IgD-negative memory B cell (primary cell): ENCODE measurements around the gene EFCC1. TPM values are rescaled to one million over a fixed set of nuclear protein-coding genes. Genes with fewer than 3 reads are reported as not detected.

Experiments
- H3K27ac Mint-ChIP-seq, 3 donors: one replicate each; pipeline ENCODE4 v1.8.0; 2020 to 2022; ENCODE audit warnings: mild to moderate bottlenecking in 3 of 3, mixed read lengths in 3 of 3, moderate library complexity in 1 of 3
- H3K27me3 Mint-ChIP-seq: one replicate; pipeline ENCODE4 v1.8.0; 2021; ENCODE audit warnings: mixed read lengths
- H3K36me3 Mint-ChIP-seq: one replicate; pipeline ENCODE4 v1.8.0; 2020; ENCODE audit warnings: mild to moderate bottlenecking, mixed read lengths
- H3K4me1 Mint-ChIP-seq, 3 donors: one replicate each; pipeline ENCODE4 v1.8.0; 2020 to 2022; ENCODE audit warnings: mixed read lengths in 3 of 3, mild to moderate bottlenecking in 1 of 3
- H3K4me3 Mint-ChIP-seq, 4 donors: one replicate each; pipeline ENCODE4 v1.8.0; 2020 to 2022; ENCODE audit warnings: mild to moderate bottlenecking in 4 of 4, mixed read lengths in 4 of 4, moderate library complexity in 3 of 4
- H3K9me3 Mint-ChIP-seq, 3 donors: one replicate each; pipeline ENCODE4 v1.8.0; 2020 to 2021; ENCODE audit warnings: mixed read lengths in 3 of 3, mild to moderate bottlenecking in 1 of 3
- polyA plus RNA-seq: library from polyadenylated mRNA; unstranded; fragments of 300-500 nt; fragmentation: Illumina TruSeq; gene quantifications from one replicate; pipeline ENCODE4 v1.2.3, GENCODE V29; 2021

EFCC1 gene
- polyA plus RNA-seq, 1 donor from 2014 or later: not detected

DNA sequence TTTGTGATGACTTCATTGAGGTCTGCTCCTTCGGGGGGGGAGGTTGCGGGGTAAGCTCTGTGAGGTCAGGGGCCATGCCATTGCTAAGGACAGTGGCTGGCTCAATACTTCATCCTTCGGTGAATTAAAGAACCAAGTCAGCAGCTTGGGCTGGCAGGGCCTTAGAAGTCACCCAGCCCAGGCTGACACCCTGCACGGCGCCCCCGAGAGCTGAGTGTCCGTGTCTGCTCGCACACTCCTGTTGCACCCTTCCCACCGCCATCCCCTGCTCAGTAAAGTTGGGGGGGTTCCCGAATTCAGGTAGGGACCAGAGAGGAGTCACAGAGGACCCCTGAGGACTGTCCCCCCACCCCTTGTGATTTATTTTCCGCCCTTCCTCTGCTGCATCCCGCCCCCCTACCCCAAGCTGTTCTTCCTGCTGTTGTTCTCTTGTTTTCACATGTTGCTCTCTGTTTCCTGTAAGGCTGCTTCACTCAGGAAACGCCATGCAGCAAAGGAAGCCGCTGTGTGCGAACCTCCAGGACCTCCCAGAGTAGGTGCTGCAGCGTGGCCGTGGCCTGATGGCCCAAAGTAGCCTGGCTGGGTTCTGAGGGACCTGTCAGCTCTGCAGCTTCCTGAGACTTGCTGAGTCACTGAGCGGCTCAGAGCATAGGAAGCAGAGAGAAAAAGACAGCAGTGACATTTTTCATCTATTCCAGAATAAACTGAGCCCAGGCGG, 14.4 kb downstream of the EFCC1 start:
- no peaks in the 10 kb centered on the region for H3K27me3 Mint-ChIP-seq
- peak overlapping the region in 3 of 4 donors; percentile 67 to 89 (median 86) for H3K4me3 Mint-ChIP-seq
- peaks cover 0 to 3% (median 0%) of the 10 kb centered on the region in 3 donors for H3K9me3 Mint-ChIP-seq
- no peaks in the 10 kb centered on the region for H3K36me3 Mint-ChIP-seq
- peaks cover 31 to 37% (median 33%) of the 10 kb centered on the region in 3 donors for H3K4me1 Mint-ChIP-seq
- peak overlapping the region; percentile 89 to 99 (median 98) for H3K27ac Mint-ChIP-seq

DNA sequence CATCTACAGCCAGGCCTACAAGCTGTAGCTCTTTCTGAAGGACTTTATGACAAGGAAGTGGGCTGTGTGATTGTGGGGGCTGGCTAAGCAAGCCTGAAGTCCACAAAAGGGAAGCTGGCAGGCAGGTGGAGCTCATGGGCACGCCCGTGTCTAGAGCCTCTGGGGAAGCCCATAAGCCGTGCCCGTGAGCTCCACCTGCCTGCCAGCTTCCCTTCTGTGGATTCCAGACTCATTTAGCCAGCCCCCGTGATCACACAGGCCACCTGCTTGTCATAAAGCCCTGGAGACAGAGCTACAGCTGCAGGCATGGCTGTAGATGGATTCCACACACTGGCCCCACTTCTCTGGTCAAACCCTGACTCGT, 15.2 kb downstream of the EFCC1 start:
- Mint-ChIP-seq H3K27me3 (no peaks in the 10 kb centered on the region), H3K4me1 (peaks cover 31 to 37% (median 33%) of the 10 kb centered on the region in 3 donors), H3K27ac (peak overlapping the region; percentile 89 to 99 (median 98)), H3K9me3 (peaks cover 0 to 3% (median 0%) of the 10 kb centered on the region in 3 donors), H3K36me3 (no peaks in the 10 kb centered on the region), H3K4me3 (peak overlapping the region in 3 of 4 donors; percentile 67 to 89 (median 86))

DNA sequence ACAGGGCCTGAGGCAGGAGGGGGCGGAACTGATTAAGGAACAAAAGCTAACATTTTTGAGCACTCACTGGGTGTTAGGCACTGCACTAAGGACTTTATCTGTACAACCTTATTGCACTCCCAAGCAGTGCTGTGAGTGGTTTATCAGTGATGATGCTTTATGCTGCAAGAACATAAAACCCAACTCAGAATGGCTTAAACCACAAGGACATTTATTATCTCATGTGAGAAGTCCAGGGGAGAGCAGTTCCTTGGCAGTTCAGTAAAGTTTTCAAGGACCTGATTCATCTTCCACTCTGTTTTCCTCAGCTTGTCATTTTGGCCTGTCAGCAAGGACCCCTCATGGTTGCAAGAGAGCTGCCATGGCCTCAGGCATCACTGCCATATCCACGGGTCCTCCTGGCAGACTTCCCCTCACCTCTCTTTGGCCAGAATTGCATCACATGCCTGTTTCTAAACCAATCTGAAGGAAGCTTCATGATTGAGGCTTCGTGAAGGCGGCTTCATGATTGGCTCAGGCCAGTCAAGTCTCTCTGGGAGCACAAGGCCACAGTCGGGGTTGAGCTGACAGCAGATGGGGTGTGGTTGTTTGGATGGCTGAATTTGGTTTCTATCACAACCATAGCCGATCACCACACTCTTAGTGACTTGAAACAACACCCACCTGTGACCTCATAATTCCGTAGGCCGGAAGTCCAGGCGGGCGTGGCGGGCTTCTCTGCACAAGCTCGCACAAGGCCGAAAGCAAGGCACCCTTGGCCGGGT, 15.8 kb downstream of the EFCC1 start:
- Mint-ChIP-seq H3K4me3 (peak overlapping the region; percentile 61 to 86 (median 67)), H3K4me1 (peaks cover 33 to 37% (median 35%) of the 10 kb centered on the region in 3 donors), H3K27me3 (no peaks in the 10 kb centered on the region), H3K9me3 (peaks cover 0 to 3% (median 0%) of the 10 kb centered on the region in 3 donors), H3K36me3 (no peaks in the 10 kb centered on the region), H3K27ac (peak overlapping the region; percentile 89 to 99 (median 98))

DNA sequence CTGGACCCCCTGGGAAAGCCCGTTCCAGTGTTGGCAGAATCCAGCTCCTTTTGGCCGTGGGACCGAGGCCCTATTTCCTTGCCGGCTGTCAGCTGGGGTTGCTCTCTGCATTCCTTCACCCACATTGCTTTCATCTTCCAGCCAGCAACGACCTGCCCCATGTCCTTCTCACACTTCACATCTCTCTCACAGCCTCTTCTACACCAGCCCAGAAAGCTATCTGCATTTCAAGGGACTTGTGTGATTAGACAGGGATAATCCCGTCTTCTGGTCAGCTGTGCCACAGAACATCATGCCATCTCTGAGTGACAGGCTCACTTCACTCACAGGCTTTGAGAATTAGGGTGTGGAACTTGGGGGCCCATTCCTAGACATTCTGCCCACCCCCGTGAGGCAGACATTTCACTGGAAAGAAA, 16.4 kb downstream of the EFCC1 start:
- Mint-ChIP-seq H3K9me3 (peaks cover 0 to 3% (median 0%) of the 10 kb centered on the region in 3 donors), H3K36me3 (no peaks in the 10 kb centered on the region), H3K4me1 (peaks cover 33 to 37% (median 35%) of the 10 kb centered on the region in 3 donors), H3K27ac (peak overlapping the region; percentile 89 to 99 (median 98)), H3K4me3 (peak overlapping the region; percentile 61 to 86 (median 67)), H3K27me3 (no peaks in the 10 kb centered on the region)

DNA sequence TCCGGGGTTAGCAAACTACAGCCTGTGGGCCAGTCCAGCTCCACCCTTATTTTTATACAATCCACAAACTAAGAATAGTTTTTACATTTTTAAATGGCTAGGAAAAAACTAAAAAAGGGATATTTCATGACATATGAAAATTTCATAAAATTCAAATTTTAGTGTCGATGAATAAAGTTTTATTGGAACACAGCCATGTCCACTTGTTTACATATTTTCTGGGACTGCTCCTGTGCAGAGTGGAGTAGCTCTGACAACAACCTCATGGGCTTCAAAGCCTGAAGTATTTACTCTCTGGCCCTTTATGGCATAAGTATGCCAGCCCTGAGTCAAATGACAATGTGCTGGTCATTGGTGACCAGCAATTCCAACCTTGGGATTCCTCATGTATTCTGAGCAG, 17.2 kb downstream of the EFCC1 start:
- Mint-ChIP-seq H3K9me3 (peaks cover 0 to 3% (median 0%) of the 10 kb centered on the region in 3 donors), H3K27me3 (peaks cover 2% of the 10 kb centered on the region), H3K4me3 (peak overlapping the region in 1 of 4 donors; percentile 67), H3K27ac (peak overlapping the region in 2 of 3 donors; percentile 89 to 98), H3K4me1 (peaks cover 31 to 37% (median 33%) of the 10 kb centered on the region in 3 donors), H3K36me3 (no peaks in the 10 kb centered on the region)

DNA sequence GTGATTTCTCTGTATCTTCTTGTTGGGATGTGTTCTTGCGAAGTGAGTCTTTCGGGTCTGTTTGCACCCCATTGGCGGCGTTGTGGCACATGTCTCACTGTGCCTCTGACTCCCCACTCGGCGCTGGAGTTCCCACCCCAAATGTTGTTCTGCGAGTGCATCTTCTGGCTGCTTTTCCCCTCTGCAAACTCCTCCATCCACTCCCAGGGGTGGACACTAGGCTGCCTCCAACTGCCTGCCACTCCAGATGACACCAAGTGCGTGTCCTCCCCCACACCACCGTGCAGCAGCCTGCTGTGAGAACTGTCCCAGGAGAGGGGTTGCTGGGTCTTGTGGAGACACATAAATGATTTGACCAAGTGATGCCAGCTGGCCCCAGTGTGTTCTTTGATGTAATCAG, 17.6 kb downstream of the EFCC1 start:
- Mint-ChIP-seq H3K9me3 (peaks cover 0 to 3% (median 0%) of the 10 kb centered on the region in 3 donors), H3K4me1 (peaks cover 31 to 37% (median 33%) of the 10 kb centered on the region in 3 donors), H3K36me3 (no peaks in the 10 kb centered on the region), H3K27ac (peak overlapping the region; percentile 89 to 98 (median 93)), H3K27me3 (peaks cover 2% of the 10 kb centered on the region), H3K4me3 (peak overlapping the region in 2 of 4 donors; percentile 7 to 77)

DNA sequence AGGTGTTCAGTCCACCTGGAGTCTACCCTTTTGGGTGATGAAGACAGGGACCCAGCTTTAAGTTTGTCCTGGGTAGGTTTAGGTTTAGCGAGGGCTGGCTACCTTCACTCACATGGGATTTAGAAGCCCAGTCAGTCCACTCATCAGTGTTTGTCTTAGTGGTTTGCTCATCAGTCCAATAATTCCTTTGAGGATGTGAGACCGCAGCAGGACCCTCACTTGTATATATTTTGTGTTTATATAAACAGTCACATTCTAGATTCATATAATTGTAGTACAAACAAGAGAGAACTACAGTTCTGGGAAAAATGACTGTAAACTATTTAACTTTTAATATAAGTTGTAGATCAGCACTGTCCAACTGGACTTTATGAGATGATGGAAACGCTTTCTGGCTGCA, 18.2 kb downstream of the EFCC1 start:
- H3K9me3 Mint-ChIP-seq: peaks cover 0 to 3% (median 0%) of the 10 kb centered on the region in 3 donors
- H3K27ac Mint-ChIP-seq: peak overlapping the region in 1 of 3 donors; percentile 89
- H3K27me3 Mint-ChIP-seq: peaks cover 2% of the 10 kb centered on the region
- peaks cover 31 to 37% (median 33%) of the 10 kb centered on the region in 3 donors for H3K4me1 Mint-ChIP-seq
- no peak overlapping the region for H3K4me3 Mint-ChIP-seq
- no peaks in the 10 kb centered on the region for H3K36me3 Mint-ChIP-seq

DNA sequence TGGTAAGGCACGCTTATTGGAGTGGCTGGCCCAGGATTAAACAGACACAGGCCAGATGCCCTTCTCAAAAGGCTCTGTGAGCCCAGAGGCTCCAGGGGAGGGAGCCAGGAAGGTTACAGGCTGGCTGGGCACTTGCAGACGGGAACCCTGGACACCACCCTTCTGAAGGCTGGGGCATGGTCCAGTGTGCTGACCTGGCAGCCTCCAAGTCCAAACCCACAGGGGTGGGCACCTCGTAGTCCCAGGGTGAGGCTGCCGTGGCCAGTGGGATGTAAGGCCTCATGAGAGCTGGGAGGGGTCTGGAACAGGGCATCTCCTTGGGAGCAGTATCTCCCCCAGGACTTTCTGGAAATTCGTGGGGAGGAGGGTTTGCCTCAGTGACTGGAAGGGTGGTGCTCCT, 19.6 kb downstream of the EFCC1 start:
- Mint-ChIP-seq H3K9me3 (peaks cover 0 to 3% (median 0%) of the 10 kb centered on the region in 3 donors), H3K27ac (peak overlapping the region in 2 of 3 donors; percentile 8 to 57), H3K4me1 (peaks cover 26 to 31% (median 27%) of the 10 kb centered on the region in 3 donors), H3K4me3 (no peak overlapping the region), H3K27me3 (peaks cover 2% of the 10 kb centered on the region), H3K36me3 (no peaks in the 10 kb centered on the region)

DNA sequence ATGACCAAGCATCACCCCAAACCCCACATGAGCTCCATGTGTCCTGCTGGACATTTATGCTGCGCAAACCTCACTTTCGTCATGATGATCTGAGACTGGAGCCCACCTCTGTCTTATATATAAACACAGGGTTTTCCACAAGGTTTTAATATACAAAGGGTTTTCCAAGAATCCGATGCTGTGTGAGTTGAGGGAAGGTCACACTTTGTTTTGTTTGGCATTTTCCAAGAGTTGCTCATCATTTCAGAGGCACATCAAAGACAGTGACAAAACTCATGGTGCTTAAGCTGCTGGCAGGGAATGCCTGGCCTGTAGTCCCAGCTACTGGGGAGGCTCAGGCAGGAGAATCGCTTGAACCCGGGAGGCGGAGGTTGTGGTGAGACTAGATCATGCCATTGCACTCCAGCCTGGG, 20.0 kb downstream of the EFCC1 start:
- peaks cover 0 to 3% (median 0%) of the 10 kb centered on the region in 3 donors for H3K9me3 Mint-ChIP-seq
- no peak overlapping the region for H3K4me3 Mint-ChIP-seq
- H3K27me3 Mint-ChIP-seq: peaks cover 2% of the 10 kb centered on the region
- peak overlapping the region in 1 of 3 donors; percentile 69 for H3K27ac Mint-ChIP-seq
- peaks cover 23 to 29% (median 25%) of the 10 kb centered on the region in 3 donors for H3K4me1 Mint-ChIP-seq
- no peaks in the 10 kb centered on the region for H3K36me3 Mint-ChIP-seq

DNA sequence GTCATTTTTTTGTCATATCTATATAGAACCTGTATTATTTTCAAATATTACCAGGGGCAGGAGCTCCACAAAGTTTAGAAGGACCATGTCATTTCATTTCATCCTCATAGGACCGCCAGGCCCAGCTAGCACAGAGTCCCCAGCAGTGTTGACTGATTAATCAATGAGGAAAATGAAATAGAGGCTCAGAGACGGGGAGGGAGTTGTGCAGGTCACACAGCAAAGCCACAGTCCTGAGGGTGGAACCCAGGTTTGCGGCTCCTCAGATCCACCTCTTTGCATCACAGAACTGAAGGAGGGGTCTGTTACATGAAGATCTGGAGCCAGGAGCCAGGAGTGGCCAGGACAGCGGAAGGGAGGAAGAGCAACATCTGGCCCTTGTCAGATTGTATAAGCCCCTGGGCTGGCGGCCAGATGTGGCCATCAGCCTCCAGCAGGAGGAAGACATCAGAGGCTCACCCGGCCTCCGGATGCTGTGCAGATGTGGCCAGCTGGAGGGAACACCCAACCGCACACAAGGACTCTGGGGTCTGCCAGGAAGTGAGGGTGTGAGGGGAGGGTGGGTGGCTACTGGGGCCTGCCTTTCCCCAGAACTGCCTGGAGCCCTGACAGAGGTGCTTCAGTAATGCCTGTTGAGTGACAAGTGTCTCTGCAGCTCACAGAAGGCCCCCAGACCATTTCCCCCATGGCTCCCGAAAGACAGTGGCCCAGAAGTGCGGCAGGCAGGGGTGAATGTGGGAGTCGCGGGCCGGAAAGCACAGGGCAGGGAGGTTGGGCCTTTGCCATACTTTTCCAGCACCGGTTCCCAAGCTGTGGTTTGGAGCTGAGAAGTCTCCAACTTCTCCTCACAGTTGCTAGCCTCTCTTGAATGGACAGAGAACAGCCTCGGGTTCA, 21.3 kb downstream of the EFCC1 start:
- Mint-ChIP-seq H3K4me3 (peak overlapping the region in 1 of 4 donors; percentile 51), H3K4me1 (peaks cover 18 to 28% (median 22%) of the 10 kb centered on the region in 3 donors), H3K9me3 (no peaks in the 10 kb centered on the region), H3K27ac (peak overlapping the region in 2 of 3 donors; percentile 67 to 69), H3K36me3 (no peaks in the 10 kb centered on the region), H3K27me3 (peaks cover 6% of the 10 kb centered on the region)

DNA sequence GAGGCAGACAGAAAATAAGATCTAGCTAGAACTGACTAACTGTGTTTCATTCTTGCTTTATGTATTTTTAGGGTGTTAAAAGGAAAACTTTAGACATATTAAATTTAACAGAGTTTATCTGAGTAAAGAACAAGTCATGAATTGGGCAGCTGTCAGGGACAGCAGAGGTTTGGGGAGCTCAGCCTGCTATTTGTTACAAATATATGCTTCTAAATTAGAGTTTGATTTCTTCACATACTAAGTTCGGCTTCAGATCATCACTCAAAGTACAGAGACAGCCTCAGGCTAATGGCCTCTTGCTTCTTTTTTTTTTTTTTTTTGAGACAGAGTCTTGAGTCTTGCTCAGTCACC, 21.9 kb downstream of the EFCC1 start:
- Mint-ChIP-seq H3K4me1 (peaks cover 11 to 21% (median 16%) of the 10 kb centered on the region in 3 donors), H3K27me3 (peaks cover 6% of the 10 kb centered on the region), H3K9me3 (no peaks in the 10 kb centered on the region), H3K4me3 (no peak overlapping the region), H3K27ac (peak overlapping the region in 1 of 3 donors; percentile 48), H3K36me3 (no peaks in the 10 kb centered on the region)

DNA sequence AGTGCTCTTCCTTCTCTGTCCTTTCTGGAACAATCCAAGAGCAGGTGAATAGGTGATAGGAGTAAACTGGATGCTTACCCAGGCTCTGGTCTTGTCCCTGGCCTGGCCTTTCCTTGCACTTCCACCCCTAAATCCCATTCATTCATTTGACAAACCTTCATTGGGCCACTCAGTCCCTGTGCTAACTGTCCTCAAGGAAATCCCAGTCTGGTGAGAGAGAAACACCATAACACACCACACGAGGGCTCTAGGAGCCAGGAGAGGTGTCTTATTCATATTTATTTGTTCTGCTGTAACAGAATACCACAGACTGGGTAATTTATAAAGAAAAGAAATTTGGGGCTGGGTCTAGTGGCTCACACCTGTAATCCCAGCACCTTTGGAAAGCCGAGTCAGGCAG, 22.8 kb downstream of the EFCC1 start:
- Mint-ChIP-seq H3K4me3 (peak overlapping the region in 1 of 4 donors; percentile 60), H3K27me3 (peaks cover 6% of the 10 kb centered on the region), H3K27ac (no peak overlapping the region), H3K4me1 (peaks cover 7 to 16% (median 10%) of the 10 kb centered on the region in 3 donors), H3K9me3 (no peaks in the 10 kb centered on the region), H3K36me3 (no peaks in the 10 kb centered on the region)

DNA sequence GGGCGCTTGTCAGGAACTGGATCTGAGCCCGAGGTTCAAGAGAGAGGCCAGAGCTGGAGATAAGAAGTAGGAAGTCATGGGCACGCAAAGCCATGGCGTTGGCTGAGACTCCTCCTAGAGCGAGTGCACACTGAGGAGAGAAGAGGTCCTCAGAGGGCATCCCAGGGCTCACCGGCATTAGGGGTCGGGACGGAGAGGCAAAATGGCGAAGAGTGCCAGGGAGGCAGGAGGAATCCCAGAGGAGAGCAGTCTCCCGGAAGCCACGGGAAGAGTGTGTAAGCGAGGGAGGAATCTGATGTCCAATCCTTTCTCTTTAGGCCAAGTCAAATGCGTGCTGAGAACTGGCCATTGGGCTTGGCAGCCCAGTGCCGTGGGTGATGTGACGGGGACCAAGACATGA, 24.0 kb downstream of the EFCC1 start:
- Mint-ChIP-seq H3K9me3 (no peaks in the 10 kb centered on the region), H3K27ac (peak overlapping the region in 2 of 3 donors; percentile 14 to 36), H3K4me1 (peaks cover 7 to 16% (median 10%) of the 10 kb centered on the region in 3 donors), H3K4me3 (peak overlapping the region in 1 of 4 donors; percentile 27), H3K27me3 (peaks cover 7% of the 10 kb centered on the region), H3K36me3 (no peaks in the 10 kb centered on the region)

DNA sequence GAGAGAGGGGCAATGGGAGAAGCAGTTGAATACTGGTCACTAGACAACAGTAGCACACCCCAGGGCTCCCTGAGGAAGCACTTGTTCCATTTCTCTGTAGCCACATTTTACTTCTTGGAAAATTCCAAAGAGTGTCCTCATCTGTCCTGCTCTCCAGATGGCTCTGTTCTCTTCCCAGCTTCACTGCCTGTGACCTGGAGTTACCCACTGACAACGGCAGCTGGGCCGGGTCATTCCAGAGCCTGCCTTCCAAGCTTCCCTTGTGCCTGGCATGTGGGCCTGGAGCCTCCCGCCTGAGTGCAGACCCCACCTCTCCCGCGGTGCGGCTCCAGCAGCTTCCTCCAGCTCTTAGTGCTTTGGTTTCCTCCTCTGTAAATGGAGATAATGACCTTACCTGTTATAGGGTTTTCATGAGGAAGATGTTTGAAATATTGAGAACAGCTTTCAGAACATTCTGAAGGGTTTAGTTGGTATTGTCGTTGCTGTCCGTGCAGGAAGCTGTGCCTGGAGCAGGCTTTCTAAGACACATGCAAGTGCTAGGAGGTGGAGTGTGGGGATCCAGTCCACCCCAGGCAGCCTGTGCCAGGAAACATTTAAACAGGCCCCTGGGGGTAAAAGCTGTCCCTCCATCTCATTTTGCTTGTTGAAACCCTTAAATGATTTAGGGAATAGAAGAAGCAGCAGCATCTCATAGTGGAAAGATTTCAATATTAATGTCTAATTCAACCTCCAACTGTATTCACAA, 24.8 kb downstream of the EFCC1 start:
- Mint-ChIP-seq H3K27ac (peak overlapping the region; percentile 79 to 99 (median 97)), H3K4me3 (peak overlapping the region; percentile 0 to 95 (median 84)), H3K27me3 (peaks cover 7% of the 10 kb centered on the region), H3K9me3 (no peaks in the 10 kb centered on the region), H3K36me3 (no peaks in the 10 kb centered on the region), H3K4me1 (peaks cover 7 to 16% (median 10%) of the 10 kb centered on the region in 3 donors)
